SHP77 treated with DMSO at 0.1 percent for 48 hours (cell line): Measurements from ENCODE around the gene PGS1.

Source experiments
- DNase-seq: peaks from one replicate; lab custom pipeline; 2025; lab: John Stamatoyannopoulos, UW

PGS1 gene

DNA sequence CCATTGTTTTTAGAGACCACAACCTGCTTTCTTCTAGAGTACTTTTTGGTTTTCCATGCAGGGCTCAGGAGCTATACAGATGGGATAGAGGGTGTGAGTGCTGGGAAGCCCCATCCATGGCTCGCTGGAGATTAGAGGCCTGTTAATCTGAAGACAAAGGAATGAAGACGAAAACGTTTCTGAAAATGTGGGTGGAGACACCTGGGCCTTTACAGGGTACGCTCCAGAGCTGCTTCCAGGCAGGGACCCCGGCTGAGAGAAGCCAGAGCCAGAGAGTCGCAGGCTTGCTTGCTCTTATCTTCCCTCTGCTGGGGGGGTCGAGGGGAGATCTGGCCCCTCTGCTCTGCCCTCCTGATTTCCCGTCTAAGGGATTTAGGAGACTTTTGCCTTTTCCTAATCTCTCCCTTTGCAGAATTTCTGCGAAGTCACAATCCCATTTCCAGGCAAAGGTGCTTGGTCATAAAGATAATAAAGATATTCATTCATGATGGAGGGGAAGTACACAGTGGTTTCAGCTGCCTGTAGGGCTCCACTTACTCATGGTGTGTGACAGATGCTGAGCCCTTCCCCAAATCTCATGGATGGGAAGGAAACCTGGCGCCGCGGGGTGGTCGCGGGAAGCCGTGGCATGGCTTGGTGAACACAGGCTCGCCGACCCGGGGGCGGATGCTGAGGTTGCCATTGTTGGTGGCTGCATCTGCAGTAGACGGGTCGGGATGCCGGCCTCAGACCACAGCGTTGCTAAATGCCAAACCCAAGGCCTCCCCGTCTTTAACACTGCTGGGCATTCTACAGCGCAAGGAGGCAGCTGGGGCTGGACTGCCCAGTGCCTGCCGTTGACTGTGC is 13.8 kb upstream of the PGS1 start:
- no peak for DNase-seq

DNA sequence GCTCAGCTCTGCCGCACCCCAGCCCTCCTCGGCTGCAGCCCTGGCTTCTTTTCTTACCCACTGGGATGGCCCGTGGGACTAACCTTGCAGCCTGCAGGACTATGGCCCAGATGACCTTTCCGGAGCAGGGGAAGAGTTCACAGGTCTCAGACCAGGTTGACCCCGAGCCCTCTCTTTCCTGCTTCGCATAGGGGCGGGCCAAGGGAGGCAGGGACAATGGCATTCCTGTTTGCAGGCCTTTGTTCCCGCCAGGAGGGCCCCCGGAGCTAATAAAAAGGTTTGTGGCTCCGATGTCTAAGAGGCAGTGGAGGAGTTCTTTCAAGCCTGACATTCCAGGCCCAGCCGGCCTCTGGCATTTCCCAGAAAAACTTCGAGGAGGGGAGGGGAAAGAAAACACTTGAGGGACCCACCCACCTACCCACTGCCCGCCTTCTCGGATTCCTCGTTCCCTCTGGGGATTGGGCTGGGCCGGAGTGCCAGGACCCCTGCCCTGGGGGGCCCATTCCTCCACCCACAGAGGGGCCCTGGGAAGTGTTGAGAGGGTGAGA is 12.8 kb upstream of the PGS1 start:
- DNase-seq = no peak

DNA sequence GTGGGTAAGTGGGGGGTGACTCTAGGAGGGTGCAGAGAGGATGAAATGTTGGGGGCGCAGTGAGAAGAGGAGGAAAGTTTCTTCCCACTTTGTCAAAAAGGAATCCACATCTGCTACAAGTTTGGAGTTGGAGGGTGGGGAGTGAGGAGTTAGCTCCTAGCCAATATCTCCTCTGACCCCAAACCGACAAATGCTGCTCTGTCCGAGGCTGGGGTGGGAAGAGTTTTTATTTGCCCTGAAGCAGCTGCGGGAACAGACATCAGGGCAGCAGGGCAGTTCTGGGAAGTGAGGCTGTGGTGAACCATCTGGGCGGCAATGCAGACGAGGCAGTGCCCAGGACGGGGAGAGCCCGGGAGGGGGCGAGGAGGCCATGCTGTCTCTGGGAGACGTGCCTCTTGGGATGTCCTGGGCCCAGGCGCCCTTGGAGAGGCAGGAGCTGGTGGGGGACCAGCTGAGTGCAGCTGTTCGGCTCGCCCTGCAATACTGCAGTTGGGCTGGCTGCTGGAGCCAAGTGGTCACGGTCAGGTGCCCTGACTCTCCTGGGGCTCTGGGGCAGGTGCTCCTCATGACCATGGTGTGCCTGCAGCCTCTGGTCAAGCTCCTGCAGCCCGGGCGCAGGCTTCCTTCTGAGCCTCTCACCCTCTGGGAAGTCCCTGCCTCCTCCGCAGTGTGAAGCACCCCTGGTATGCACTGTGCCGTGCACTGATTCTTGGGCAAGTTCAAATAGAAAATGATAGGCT is 12.2 kb upstream of the PGS1 start:
- DNase-seq = peak; percentile 64

DNA sequence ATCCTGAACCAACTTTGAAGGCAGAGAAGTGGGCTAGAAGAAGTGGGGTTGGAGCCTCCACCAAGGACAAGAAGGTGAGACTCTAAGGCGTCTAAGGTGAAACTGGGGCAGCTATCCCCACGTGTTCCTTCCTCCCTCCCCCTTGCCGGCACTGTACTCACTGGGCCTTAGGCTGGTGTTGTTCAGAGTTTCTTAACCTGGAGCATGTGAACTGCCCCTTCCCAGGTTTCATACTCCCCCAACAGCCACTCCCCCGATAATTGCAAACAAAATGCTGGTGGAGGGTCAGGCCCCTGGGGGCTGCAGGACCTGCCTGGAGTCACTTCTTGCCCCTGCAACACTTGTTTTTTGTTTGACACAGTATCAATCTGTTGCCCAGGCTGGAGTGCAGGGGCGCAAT is 11.3 kb upstream of the PGS1 start:
- DNase-seq = no peak

DNA sequence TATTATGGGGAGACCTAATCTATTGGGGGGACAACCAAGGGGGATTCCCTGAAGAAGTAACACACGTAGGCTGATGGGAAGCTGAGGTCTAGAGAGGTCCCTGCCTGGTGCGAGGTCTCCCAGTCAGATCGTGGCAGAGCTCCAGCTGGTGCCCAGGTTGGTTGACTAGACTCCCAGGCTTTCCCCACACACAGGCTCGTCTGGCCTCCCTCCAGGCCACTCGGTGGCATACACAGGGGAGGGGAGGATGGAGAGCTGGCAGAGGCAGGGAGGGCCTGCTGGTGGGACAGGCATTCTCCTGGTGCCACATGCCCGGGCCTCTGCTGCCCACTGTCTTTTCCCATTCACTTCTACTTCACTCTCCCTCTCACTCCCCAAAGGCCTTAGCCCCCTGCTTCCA is 10.1 kb upstream of the PGS1 start:
- DNase-seq = no peak

DNA sequence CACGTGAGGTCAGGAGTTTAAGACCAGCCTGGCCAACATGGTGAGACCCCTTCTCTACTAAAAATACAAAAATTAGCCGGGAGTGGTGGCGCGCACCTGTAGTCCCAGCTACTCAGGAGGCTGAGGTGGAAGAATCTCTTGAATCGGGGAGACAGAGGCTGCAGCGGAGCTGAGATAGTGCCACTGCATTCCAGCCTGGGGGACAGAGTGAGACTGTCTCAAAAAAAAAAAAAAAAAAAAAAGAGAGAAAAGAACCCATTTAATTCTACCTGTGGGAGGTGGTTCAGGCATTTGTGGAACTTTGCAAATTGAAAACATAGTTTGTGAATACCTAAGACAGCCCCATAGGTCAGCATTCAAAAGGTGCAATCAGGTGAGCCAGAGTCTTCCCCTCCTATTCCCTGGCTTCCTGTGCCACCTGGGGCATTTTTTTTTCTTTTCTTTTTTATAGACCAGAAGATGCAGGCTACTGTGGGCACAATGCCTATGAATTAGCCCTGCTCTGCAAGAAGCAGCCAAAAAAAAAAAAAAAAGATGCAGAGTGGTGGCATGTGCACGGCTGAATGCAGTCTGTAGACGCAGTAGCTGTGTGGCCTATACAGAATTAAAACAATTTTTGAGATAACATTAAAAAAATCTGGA is 9.5 kb upstream of the PGS1 start:
- DNase-seq = no peak

DNA sequence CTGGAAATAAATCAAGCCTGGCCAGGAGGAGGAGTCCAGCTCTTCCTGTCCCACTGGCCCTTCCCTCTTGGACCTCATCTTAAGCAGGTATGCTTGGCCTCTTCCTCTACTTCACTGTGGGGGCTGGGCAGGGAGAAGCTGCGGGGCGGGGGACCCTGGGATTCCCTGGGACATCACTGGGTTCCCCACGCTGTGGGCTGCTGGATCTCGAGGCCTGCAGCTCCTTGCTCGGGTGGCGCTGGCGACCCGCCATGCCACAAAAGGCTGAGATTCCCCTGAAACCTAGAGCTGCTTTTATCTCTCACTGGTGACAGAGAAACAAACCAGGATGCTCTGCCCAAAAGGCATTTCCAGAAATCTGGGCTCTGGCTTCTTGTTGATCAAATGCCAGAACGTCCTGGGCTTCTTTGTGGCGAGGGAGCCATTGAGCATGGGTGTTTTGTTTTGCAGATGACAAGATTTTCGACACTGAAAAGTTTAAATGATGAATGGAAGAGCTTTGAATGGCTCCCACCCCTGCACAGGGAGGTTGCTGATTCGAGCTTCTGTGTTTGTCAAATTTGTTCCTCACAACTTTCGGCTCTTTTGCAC is 8.6 kb upstream of the PGS1 start:
- no peak for DNase-seq

DNA sequence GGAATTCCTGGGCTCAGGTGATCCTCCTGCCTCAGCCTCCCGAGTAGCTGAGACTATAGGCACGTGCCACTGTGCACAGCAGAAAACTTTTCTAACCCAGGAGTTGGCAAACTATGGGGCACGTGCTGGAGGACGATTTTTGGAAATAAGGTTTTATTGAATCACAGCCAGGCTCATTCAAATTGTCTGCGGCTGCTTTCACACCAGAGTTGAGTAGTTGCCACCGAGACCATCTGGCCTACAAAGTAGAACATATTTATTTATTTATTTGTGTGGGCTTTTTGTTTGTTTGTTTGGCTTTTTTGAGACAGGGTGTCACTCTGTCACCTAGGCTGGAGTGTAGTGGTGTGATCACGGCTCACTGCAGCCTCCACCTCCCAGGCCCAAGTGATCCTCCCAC is 7.4 kb upstream of the PGS1 start:
- no peak for DNase-seq

DNA sequence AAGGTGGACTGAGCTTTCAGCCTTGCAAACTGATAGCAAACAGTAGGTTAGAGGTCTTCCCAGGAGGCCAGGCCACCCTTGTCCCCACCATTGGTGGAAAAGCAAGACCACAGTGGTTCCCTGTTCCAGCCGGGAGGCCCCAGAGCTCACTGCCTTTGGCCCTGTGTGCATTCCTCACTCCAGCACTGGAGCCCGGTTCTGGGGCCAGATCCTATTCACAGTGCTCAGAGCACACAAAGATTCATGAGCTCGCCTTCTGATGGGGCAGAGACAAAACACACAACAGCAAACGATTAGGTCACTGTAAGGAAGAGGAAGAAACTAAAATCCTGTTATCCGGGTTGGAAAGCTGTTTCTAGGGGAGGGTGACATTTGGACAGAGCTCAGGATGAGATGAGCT is 5.6 kb upstream of the PGS1 start:
- no peak for DNase-seq

DNA sequence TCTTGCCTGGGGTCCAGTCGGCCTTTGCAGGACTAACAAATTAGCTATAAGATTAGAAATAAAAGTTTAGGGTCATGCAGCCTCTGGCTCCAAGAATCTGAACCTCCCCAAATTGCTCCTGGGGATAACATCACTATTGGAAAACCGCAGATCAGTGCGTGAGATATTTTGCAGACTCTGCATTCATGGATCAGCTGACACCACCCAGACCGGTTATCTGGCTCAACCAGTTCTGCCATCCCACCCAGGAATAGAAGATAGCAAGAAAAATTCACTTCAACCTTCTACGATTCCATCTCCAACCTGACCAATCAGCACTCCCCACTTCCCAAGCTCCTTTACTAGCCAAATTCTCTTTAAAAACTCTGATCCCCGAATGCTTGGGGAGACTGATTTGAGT is 4.3 kb upstream of the PGS1 start:
- DNase-seq = no peak

DNA sequence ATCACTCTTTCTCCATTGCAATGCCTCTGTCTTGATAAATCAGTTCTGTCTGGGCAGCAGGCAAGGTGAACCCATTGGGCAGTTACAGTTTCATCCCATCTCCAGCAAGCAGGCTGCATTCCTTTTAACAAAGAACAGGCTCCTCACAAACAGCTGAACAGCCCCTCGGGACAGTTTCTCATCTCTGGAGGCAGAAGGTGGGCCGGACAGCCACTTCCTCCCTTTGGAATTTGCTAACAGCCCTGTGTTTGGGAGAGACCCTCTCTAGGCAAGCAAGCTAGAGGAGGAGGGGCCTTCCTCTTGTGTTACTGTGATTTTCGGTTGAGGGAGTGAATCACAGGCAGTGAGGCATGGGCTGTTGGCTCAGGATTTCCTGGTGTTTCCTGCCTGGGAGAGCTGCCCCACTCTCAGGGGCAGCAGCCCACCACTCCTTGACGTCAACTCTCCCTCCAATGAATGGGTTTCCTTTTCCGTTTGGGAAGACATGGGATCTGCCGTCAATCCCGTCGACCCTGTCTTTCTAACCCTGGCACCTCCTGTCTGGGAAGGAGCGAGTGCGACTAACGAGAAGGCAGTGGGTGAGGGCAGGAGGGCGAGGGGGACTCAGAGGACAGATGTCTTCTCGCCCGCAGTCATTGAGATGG is 3.7 kb upstream of the PGS1 start:
- DNase-seq = no peak

DNA sequence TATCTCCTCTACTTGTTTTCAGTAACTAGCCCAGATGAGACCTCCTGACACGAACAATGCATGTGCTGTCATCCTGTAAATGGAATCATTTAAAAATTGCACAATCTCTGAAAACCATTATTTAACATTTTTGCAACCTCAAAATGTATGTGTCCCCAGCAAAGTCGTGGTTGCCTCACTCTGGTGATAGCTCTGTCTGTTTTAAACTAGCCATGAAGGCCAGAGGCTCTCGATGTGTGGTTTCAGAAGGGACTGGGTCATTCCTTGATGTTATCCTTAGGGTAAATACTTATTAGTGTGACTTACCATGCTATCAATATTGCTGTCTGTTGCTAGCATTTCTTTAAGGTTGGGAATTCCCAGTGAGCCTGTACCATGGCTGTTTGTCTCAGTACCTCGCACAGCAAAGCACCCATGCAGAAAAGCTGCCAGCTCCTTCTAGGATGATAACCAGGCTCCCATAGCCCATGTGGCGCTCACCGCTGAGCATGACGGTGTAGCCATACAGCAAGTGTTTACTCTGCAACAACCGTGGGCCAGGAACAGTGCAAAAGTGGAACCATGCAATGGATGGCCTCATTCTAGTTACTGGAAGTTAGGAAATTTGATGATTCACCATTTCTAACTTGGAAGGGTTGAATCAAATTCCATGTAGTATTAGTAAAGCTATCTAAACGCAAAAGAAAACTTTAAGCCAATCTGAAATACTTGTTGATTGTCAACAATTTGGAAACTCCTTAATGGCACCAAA is 2.9 kb upstream of the PGS1 start:
- DNase-seq = no peak

DNA sequence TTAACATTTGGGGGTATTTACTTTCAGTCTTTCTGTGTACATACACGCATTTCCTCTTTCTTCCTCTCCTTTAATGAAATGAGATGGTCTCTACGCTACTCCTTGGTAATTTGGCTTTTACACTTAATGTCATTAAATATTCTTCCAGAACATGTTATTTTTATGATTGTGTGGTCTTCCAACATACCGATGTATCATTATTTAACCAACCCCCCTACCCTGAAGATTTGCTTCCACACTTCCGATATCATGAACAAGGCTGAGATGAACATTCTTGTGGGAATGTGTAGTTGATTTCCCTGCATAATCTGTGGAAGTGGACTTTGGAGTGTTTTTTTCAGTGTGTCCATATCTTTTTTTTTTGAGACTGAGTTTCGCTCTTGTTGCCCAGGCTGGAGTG is 2.3 kb upstream of the PGS1 start:
- DNase-seq = no peak

DNA sequence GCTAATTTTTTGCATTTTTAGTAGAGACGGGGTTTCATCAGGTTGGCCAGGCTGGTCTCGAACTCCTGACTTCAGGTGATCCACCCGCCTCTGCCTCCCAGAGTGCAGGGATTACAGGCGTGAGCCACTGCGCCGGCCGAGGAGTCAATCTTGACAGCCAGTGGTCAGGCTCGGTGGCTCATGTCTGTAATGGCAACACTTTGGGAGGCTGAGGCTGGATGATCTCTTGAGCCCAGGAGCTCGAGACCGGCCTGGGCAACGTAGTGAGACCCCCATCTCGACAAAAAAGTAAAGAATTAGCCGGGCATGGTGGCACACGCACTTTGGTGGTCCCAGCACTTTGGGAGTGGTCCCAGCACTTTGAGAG is 608 bp upstream of the PGS1 start:
- DNase-seq = peak; percentile 18

DNA sequence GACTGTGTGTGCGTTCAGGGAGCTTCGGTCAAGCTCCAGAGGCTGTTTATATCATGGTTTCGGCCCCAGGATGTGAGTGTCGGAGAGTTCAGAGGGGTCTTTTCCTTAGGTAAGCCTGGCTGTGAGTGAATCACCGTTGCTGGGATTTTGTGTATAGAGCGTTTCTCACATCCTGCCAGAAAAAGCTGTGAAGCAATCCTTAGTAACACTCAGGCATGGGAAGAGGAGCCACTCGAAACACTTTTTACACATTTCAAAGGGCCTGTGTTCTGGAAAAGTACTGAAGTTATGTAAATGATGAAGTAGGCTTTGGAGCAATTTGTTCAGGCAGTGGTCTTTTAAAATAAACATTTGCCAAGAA is 662 bp downstream of the PGS1 start:
- DNase-seq = no peak

DNA sequence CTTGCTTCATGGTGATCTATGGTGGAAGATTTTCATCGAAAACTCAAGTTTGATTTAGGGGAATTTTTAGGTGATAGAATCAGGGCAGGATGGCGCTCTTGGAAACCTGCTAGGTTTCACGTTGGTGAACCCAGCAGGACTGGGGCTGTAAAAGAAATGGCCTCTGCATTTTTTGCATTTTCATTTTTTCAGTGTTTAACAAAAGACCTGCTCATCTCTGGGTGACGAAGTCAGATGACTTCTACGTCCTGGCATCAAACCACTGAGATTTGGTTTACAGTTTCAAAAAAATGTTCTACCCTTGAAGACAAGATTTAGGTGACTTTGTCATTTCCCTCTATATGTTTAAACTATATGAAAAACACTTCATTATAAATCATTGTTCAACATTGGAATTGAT is 1.9 kb downstream of the PGS1 start:
- no peak for DNase-seq

DNA sequence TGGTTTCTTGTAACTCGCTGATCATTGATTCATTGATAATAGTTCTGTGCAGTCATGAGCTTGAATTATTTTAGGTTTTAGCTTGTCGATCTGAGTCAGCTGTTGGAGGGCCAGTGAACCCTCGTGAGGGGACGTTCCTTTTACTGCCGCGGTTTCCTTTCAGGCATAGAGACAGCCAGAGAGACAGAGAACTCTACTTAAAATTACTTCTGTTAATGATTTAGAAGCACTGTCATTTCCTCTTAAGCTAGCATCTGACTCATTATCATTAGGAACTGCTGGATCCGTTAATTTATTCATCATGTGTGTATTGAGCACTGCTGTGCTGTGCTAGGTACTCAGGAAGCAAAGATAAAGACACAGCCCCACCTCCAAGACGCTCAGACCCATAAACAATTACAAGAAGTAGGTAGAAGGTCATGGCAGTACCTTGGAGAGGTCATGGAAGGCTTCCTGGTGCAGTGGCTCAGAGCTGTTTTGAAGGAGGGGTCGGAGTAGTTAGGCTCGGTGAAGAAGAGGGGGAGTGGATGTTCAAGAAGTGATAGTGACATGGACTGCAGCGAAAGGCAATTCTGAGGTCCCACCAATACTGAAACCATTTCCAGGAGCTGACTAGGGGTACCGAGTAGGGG is 3.3 kb downstream of the PGS1 start:
- no peak for DNase-seq

DNA sequence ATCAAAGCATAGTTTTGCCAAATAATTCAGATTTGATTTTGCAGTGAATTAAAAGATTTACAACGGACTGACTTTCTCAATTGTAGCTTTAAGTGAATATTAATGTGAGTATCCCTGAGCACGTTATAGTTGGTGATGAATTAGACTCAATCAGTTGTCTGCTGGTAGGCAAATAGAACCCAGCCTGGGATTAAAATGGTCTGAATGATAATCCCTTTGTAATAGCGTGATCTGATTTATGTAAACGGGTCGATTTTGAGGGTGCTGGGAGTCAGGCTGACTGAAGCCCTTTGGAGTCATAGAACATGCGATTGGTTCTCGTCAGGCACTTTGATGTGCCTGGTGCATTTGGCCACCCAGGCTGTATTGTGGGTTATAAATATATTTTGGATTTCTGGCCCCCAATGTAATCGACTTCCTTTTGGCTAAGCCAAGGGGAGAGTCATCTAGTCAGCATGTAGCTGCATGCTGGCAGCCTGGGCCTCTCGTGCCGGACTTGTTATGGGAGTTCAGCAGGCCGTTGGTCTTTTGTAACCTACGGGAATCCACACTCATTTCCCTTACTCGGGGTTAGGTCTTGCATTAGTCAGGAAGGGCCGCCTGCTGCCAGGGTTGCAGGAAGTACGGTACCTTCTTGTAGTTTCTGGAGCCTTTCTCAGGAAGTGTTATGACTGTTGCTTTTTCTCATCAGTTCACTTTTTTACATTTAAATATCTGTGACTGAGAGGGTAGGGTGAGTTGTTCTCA is 5.4 kb downstream of the PGS1 start:
- no peak for DNase-seq

DNA sequence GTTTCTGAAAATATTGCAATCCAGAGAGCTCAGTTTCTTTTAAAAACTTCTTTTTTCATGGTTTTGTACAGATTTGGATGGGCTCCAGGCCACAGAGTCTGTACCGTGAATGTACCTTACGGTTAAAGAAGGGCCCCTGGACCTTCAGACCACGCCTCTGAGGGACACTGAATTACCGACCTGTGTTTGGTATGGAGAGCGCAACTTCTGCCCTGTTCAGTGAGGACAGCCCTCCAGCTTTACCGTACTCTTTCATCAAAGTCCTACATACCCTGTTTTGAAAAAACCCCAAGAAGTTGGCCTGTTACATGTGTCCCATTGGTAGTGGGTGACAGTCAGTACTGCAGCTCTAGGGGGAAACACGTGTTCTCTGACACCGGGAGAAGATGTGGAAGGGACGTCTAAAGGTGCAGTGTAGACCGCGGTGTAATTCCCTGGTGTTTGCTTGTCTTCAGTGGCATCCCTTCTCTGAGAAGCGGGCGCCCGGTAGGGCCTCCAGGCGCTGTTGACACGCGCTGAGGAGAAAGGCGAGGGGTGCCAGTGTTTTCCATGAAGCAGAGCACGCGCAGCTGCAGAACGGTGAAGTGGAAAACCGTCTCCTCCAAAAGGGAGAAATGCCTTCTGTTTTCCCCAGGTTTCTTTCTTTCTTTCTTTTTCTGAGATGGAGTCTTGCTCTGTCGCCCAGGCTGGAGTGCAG is 6.2 kb downstream of the PGS1 start:
- no peak for DNase-seq
